ENCODE results near the gene SRRM5.
"Not testable (repeated sequence)": the region's sequence is repeated elsewhere in the genome, so short reads cannot be mapped to it uniquely, and the experiment has no call there.

Gene SRRM5

DNA sequence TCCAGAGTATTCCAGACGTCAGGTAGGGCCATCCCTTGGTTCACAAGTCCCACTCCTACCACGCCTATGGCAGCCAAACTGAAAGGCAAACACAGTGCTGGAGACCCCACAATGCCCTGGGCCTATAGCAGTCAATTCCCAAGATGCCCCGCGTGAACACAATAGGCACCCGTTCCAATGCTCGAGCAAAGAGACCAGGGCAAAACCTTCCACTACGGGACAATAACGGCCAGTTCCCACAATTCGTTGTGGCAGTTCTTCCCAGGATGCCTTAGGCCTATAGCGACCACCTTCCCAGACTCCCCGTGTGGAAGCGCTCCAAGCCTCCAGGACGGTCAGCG lies 7.0 kb downstream of the SRRM5 start:
- no peak for DNase-seq (ENCODE audit: low read depth)

DNA sequence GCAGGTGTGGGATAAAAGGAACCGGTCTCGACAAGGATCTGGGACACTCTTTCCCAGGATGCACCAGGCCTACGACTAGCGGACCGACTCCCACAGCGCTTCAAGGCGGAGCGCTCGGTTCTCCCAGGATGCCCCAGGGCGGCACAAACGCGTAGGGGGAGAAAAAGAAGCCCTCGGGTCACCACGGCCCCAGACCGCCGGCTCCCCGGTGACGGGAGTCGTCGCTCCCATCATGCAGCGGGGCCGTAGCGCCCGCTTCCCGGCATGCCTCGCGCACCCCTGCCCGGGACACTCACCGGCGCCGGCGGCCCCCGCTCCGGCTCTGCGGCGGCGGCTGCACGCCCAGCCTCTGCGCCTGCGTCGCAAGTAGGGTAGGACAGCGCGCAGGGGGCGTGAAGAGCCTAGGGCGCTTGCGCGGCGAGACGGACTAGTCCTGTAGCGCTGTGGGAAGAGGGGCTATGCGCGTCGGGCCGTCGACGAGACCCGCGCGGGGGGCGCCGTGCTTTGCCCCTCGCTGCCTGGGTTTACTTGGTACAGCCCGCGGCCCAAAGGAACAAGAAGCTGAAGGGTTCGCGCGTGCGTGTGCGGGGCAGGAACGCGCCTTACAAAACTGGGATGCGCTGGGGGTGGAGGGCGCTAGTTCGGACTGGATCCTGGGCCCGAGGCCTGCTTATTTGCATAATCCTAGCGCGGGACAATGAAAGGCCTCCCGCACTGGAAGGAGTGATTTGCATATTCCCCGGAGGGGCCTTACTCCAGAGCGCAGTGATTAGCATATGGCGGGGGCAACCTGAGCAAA lies 7.6 kb downstream of the SRRM5 start, which contains the start of gene ZNF428:
Gene ZNF428, minus strand, starts transcription at position 368 of the 799 bp plus-strand sequence. CDS start 5,325 bp downstream, outside the sequence.
- peak; percentile 85 for DNase-seq (ENCODE audit: low read depth)

DNA sequence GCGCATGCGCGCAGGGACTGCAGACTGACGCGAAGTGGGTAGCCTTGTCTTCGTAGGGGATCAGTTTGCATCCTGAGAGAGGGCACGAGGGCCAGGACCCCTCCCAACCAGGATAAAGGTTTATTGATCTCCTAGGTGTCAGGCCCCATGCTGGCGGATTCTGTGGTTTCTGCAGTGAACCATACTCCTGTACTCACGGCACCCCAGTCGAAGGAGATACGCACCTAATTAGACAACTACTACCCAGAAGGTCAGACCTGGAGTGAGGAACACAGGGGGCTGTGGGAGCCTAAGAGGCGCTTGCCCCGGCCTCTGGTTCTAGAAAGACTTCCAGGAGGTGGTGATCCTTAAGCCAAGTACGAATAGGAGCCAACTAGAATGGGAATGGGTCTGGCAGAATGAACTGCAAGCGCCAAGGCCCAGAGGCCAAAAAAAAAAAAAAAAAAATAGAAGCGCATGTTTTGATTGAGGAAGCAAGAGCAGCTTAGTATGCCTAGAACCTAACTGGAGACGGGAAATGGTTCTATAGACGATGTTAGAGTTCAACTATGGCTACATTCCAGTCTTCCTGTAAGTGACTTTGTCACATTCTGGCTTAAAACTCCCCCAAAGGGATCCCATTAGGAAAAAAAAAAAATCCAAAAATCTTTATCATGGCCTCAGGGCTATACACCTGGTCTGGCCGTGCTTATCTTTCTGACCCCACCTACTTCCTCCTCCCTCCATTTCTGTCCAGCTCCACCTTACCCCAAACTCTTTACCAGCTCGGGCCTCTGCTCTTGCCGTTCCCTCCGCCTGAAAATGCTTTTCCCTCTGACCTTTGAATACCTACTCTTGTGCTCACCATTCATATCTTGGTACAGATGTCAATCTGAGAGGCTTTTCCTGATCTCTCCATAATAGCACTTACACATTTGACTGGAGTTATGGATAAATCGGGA lies 8.4 kb downstream of the SRRM5 start:
- no peak for DNase-seq (ENCODE audit: low read depth)

DNA sequence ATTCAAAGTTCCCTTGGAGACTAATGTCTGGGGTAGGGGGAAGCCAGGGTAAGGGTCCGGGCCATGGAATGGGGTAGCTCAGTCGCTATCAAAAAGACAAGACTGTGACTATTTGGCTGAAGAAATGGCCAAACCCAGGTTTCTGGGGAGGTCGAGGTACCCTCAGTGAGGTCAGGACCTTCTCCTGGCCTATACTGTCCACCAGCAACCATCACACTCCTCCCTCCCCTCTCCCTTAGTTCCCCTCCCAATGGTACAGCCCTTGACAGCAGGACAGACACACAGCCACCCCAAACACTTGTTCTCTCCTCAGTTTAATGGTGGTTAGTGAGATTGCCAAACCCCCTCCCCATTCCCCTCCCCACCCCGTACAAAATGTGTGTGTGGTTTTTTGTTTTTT lies 10.2 kb downstream of the SRRM5 start:
- no peak for DNase-seq (ENCODE audit: low read depth)

DNA sequence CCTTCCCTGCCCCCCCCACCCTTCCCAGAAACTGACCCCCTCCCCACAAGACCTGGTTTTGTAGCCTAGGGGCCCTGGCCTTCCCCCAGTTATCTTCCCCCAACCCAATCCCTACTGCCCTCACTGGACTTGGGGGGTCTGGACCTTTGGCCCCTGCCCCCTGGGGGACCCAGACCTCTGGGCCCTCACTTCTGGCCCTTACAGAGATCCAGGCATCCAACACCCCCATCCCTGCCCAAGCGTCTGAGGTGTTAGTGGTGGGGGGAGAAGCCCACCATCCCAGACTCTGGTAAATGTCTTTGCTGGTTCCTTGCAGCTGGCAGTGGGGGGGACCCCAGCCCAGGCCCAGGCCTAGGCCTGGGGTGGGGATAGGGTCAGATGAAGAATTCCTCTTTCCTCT lies 11.1 kb downstream of the SRRM5 start:
- DNase-seq (ENCODE audit: low read depth), result no peak

DNA sequence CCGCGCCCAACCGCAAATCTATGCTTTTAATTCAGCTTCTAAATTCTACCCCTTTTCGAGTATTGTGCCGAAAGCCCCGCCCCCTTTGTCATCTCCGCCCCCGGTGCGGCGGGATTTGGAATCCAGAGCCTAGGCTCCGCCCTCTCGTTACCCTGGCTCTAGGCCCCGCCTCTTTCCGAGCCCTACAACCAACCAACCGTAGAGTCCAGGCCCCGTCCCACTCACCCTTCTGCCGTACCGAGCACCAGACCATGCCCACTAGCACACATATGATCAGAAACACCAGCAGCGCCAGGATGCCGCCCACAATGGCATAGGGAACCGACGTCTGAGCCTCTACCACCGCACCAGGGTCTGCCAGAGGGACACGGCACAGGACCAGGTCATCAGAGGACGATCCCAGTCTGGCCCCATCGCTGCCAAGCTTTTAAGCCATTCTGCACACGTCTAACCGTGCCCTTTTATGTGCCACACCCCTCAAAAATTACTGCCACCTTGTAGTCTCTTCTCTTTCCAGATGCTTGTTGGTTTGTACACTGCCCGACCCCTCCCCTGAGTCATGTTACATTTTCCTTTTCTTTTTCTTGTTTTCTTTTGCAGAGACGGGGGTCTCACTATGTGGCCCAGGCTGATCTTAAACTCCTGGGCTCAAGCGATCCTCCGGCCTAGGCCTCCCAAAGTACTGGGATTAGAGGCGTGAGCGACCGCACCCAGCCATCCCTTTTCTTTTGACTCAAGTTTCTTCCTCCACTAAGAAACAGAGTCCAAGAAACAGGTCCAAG lies 12.2 kb downstream of the SRRM5 start:
- no peak for DNase-seq (ENCODE audit: low read depth)

DNA sequence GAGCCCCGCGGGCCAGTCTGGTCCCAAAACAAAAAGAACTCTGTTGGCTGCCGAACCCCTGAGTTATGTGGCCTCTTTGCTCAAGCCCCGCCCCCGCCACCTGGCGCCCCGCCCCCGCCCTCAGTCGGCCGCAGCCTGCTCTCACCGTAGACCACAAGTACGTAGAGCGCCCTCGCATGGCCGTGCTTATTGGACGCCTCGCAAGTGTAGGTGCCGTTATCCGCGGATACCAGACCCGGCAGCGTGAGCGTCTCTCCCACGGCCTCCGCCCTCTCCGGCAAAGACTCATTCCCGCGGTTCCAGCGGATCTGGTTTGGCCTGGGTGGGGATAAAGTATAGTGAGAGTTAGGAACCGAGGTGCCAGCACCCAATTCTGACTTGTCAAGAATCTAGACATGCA lies 13.0 kb downstream of the SRRM5 start:
- DNase-seq (ENCODE audit: low read depth), result no peak

DNA sequence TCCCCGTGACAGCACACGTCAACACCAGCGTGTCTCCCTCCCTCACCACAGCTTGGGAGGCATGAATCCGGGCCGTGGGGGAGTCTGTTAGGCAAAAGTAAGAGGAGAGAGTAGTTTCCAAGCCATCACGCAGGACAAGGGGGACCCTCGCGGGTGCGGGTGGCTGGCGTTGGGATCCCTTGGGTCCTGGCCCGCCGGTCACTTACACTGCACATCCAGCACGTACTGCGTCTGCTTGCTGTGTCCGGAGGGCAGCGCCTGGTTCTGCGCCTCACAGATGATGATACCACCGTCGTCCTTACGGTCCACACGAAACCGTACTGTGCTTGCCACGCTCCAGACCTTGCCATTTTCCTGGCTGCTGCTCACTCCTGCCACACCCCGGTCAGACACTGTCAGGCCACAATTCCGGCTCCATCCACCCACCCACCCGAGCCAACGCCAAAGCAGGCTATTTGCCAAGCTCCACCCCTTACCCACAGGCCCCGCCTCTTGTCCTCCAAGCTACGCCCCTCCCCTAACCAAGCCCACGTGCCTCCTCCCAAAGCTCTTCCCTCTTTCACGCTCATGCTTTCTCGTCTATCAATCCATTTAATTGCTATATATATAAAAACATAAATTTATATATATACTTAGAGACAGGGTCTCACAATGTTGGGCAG lies 14.2 kb downstream of the SRRM5 start:
- DNase-seq (ENCODE audit: low read depth), result no peak

DNA sequence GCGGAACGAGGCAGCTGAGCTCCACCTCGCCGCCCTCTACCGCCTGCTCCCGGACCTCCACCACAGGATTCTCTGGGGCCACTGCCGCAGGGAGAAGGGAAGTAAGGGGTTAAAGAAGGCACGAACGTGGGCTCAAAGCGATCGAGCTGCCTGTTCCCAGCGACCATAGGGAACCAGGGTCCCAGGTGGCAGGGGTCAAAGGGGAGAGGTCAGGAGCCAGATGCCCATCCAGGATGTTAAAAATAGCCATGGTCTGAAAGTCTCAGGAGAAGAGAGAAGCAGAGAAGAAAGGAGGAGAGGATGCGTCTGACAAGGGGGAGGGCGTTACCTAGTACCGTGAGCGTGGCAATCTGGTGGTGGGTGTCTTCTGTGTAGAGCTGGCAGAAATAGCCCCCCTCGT lies 14.9 kb downstream of the SRRM5 start:
- DNase-seq (ENCODE audit: low read depth), result no peak

DNA sequence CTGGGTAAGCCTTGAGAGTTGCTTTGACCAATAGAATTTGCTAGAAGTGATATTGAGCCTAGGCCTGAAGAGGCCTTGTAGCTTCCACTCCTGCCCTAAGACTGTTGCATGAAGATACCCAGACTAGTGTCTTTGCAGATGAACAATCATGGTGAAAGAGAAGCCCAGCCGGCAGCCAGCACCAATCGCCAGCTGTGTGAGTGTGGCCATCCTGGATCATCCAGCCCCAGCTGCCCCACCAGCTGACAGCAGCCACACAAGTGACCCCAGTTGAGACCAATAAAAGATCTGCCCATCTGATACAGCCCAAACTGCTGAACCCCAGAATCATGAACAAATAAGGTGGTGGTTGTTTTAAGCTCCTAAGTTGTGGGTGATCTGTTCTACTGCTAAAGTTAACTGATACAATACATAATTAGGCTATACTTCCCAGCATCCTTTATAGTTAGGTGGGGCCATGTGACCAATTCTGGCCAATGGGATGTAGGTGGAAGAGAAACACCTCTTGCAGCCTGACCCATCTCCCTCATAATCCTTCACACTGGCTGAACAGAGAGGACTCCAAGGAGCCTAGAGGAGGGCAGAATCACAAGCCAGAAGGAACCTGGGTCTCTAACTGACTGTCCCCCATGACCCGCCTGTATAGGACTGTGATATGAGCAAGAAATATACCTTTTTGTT lies 16.9 kb downstream of the SRRM5 start:
- DNase-seq (ENCODE audit: low read depth), result no peak

DNA sequence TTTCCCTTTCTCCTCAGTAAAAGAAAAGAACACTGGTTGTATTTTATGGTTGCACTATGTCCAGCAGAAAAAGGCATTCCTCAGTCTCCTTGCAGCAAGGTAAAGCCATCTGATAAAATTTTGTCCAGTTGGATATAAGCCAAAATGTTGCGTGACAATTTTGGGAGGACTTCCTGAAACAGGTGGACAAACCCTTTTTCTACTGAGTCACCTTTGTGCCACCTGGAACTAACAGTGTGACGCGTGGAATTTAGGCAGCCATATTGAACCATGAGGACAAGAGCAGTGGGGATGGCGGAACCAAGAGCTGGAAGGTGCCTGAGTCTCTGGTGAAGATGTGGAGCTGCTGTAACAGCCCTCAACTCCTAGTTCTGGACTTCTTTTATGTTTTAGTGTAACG lies 19.6 kb downstream of the SRRM5 start:
- DNase-seq (ENCODE audit: low read depth), result no peak

DNA sequence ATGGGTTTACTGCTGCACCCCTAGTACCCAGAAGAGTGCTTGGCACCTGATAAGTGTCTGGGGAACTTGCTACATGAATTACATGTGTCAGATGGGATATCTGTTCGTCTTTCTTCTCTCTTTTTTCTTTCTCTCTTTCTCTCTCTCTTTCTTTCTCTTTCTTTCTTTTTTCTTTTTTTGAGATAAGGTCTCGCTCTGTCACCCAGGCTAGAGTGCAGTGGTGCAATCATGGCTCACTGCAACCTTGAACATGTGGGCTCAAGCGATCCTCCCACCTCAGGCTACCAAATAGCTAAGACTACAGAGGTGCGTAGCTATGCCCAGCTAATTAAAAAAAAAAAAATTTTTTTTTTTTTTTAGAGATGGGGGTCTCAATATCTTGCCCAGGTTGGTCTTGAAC lies 21.6 kb downstream of the SRRM5 start:
- no peak for DNase-seq (ENCODE audit: low read depth)

DNA sequence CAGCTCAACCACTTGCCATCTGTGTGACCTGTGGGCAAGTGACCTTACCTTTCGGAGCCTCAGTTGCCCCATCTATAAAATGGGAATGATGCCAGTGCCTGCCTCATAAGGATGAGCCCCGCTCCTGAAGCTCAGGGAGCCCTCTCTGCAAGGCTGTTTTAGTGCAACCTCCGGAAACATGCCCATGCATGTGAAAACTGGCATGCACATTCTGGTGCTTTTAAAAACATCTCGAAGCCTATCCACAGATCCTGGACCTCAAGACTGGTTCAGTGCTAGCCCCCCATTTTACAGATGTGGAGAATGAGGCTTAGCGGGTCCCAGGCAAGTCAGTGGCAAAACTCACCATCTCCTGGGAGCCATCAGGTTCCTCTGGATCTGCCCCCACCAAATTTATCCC lies 22.2 kb downstream of the SRRM5 start:
- no peak for DNase-seq (ENCODE audit: low read depth)

DNA sequence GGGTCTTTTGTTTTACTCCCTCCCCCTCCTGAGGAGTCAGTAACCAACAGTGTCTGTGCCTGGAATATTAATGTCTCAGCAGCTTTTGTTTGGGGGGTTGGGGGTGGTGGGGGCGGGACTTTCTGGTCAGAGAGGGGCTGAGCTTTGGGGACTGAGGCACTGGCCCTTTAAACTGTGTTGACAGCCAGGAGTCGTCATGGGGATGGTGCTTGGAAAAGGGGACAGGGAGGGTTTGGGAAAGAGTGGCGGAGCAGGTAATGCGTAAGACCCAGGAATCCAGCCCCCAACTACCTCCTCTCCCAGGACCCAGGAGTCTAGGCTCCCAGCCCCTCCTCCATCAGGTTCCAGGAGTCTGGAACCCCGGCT lies 22.6 kb downstream of the SRRM5 start:
- no peak for DNase-seq (ENCODE audit: low read depth)

DNA sequence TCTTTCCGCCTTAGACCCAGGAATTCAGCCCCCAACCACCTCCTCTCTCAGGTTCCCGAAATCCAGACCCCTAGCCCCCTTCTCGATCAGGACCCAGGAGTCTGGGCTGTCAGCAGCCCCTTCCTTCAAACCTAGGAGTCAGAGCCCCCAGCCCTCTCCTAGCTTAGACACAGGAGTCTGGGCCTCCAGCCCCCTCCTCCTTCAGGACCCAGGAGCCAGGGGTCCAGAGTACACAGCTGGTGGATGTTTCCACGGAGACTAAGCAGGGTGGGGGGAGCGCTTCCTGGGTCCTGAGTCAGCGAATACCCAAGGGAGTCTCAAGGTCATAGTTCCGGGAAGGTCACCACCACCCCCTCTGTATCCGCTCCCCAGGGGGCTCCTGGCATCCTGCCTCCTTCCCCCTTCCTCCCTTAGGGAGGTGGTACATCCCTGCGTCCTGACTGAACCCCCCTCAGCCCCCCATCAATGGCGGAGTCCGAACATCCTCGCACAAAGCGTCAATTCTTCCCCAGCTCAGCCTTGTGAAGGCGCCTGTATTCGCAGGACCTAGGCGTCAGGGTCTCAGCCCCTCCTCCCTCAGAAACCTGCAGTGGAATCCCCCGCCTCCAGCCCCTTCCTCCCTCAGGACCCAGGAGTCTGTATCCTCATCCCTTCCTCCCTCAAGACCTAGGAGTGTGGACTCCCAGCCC lies 23.1 kb downstream of the SRRM5 start:
- no peak for DNase-seq (ENCODE audit: low read depth)

DNA sequence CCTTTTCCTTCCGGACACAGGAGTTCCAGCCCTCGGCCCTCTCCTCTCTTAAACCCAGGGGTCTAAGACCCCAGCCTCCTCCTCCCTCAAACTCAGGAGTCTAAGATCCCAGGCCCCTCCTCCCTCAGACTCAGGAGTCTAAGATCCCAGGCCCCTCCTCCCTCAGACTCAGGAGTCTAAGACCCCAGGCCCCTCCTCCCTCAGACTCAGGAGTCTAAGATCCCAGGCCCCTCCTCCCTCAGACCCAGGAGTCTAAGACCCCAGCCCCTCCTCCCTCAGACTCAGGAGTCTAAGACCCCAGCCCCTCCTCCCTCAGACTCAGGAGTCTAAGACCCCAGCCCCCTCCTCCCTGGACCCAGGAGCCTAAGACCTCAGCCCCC lies 23.7 kb downstream of the SRRM5 start:
- DNase-seq (ENCODE audit: low read depth), result not testable (repeated sequence)

DNA sequence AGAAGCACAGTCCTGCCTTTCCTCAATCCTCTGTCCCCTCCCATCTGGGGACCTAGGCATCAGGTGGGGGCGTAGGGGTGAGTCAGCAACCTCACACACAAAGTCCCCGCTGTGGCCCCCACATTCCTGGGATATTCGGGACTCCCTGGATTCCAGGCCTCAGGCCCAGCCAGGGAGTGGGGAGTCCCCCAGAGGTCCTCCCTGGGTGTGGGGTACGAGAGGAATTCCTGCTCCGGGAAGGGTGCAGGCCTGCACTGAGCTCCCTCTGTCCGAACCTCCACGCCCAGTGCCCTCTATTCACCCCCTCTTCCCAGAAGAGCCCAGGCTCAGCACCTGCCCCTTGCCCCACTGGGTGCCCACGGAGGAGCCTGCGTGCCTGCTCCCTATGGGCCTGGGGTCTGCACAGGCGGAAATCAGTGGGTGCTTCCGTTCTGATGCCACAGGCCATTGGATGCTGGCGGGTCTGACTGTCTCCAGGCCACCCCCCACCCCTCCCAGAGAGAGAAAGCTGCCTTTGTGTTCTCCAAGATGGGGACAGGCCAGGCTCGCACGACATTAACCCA lies 24.3 kb downstream of the SRRM5 start:
- no peak for DNase-seq (ENCODE audit: low read depth)

DNA sequence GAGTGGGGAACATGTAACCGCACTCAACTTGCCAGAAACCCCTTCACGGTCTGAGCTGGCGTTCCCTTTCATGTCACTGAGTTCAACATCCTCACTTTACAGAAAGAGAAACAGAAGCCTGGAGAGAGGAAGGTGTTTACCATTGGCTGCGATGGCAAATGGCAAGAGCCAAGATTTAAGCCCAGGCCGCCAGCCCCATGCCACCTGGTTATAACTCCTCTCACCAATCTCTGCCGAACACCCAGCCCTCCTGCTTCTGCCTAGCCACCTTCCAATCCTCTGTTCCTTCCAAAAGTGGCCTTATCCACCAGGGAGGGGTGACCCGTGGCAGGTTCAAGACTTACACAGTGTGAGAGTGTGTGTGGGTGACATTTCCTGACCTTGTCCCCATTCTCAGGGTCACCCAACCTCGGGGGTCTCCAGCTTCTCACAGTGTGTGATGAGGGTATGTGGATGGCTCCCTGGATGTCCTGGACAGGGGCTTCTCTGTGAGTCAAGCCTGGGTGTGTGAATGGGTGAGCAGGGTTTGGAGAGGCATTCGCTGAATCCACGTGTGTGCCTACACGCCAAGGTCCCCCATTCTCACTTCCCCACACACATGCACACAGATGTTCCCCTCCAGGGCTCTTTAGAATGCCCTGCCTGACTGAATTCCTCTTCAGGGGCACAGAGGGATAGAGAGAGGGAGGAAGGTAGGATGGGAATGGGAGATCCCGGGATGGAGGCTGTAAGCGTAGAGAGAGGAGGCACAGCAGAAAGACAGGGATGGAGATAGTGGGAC lies 26.5 kb downstream of the SRRM5 start:
- DNase-seq (ENCODE audit: low read depth), result no peak

DNA sequence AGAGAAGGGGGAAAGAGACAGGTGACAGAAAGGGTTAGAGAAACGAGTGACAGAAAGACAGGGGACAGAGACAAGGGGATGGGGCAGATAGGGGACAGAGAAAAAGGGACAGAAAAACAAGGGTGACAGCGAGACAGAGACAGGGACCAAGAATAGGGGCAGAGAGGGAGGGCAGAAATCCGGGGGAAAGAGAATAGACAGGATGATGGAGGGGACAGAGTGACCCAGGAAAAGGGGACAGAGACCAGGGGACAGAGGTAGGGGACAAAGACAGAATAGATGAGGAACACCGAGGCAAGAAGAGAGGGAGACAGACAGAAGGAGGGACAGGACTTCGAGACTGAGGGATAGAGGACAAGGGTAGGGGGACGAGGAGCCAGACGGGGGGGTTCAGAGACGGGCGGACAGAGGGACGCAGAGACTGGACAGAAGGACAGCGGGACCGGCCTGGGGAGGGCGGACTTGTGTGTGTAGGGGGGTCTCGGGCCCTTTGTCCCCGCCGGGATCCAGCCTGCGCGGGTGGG lies 27.2 kb downstream of the SRRM5 start:
- no peak for DNase-seq (ENCODE audit: low read depth)

Data from fibroblast of gingiva (primary cell).